H1 (cell line): ENCODE results near the gene IRAK4. TPM values are rescaled to one million over a fixed set of nuclear protein-coding genes. Genes with fewer than 3 reads are reported as not detected.

ENCODE experiments used
- CTCF ChIA-PET: fragments of 300-600 bp; sonication (Branson Sonifier 250); formaldehyde crosslinking; loops from one replicate; lab custom pipeline; 2021; ENCODE audit not compliant: partially characterized antibody; lab: Charles Lee
- POLR2A ChIA-PET: fragments of 300-600 bp; sonication (Branson Sonifier 250); formaldehyde crosslinking; loops from one replicate; lab custom pipeline; 2021; ENCODE audit warnings: inconsistent platforms; ENCODE audit not compliant: partially characterized antibody; lab: Charles Lee
- DNase-seq, 2 experiments: peaks; one replicate each; pipeline versions ENCODE4 v3.0.0 to v3.0.0-alpha.2; 2010 to 2022; ENCODE audit warnings: low spot score in 2 of 2, low read depth in 1 of 2, mixed read lengths in 1 of 2
- FAIRE-seq: peaks from 2 replicates; lab custom pipeline; 2011; peaks lifted over from hg19 to GRCh38; lab: Jason Lieb, UNC
- H2AFZ ChIP-seq: 2 replicates; pipeline ENCODE4 v1.8.1; 2012; ENCODE audit warnings: low read length, inconsistent platforms
- H2AK5ac ChIP-seq: 2 replicates; pipeline ENCODE4 v1.6.1; 2013; ENCODE audit warnings: low read depth, low read length
- H2BK120ac ChIP-seq: replicated peaks from 2 replicates; pipeline ENCODE3; 2013; ENCODE audit warnings: low read depth, low read length, inconsistent platforms
- H2BK12ac ChIP-seq: 2 replicates; pipeline ENCODE4 v1.6.1; 2013; ENCODE audit warnings: low read depth, low read length
- H2BK15ac ChIP-seq: 2 replicates; pipeline ENCODE4 v1.6.1; 2013; ENCODE audit warnings: low read length
- H2BK20ac ChIP-seq: 2 replicates; pipeline ENCODE4 v1.6.1; 2013; ENCODE audit warnings: low read length
- H2BK5ac ChIP-seq: 2 replicates; pipeline ENCODE4 v1.6.1; 2013; ENCODE audit warnings: low read depth, low read length
- H3K14ac ChIP-seq: 2 replicates; pipeline ENCODE4 v1.6.1; 2013; ENCODE audit warnings: inconsistent platforms; ENCODE audit not compliant: insufficient read length
- H3K18ac ChIP-seq: 2 replicates; pipeline ENCODE4 v1.6.1; 2013; ENCODE audit warnings: low read length; ENCODE audit errors: extremely low read depth
- H3K23ac ChIP-seq: 2 replicates; pipeline ENCODE4 v1.6.1; 2013; ENCODE audit warnings: inconsistent platforms; ENCODE audit not compliant: insufficient read length
- H3K23me2 ChIP-seq: 2 replicates; pipeline ENCODE4 v1.6.1; 2013; ENCODE audit warnings: low read depth, low read length
- H3K27ac ChIP-seq: 2 replicates; pipeline ENCODE4 v1.6.1; 2011; ENCODE audit warnings: low read depth, low read length, inconsistent platforms
- H3K27me3 ChIP-seq, 4 experiments: replicated peaks in 1 of 4; 1 replicate in 1 of 4; 2 replicates in 3 of 4; pipeline versions ENCODE4 v1.6.1 to v1.8.1; 2011 to 2013; ENCODE audit warnings: low read length in 3 of 4, mild to moderate bottlenecking in 3 of 4, inconsistent platforms in 2 of 4, mixed read lengths in 2 of 4, moderate library complexity in 1 of 4; ENCODE audit not compliant: control insufficient read depth in 3 of 4, insufficient read depth in 3 of 4; ENCODE audit errors: extremely low read depth in 1 of 4
- H3K36me3 ChIP-seq, 4 experiments: 2 replicates each; pipeline versions ENCODE4 v1.6.1 to v1.8.1; 2011 to 2013; ENCODE audit warnings: mild to moderate bottlenecking in 4 of 4, low read length in 3 of 4, moderate library complexity in 2 of 4, control low read depth in 1 of 4, inconsistent platforms in 1 of 4; ENCODE audit not compliant: insufficient read depth in 4 of 4, control insufficient read depth in 2 of 4
- H3K4ac ChIP-seq: replicated peaks from 2 replicates; pipeline ENCODE3; 2013; ENCODE audit warnings: low read length, low read depth, mixed read lengths, inconsistent platforms; ENCODE audit not compliant: insufficient read length
- H3K4me1 ChIP-seq, 4 experiments: replicated peaks in 1 of 4; 1 replicate in 1 of 4; 2 replicates in 3 of 4; pipeline versions ENCODE4 v1.6.1 to v1.8.1; 2011 to 2013; ENCODE audit warnings: low read length in 3 of 4, inconsistent platforms in 2 of 4, mixed read lengths in 1 of 4; ENCODE audit not compliant: insufficient read depth in 4 of 4, control insufficient read depth in 3 of 4
- H3K4me2 ChIP-seq, 2 experiments: 2 replicates each; pipeline versions ENCODE4 v1.6.1 to v1.8.1; 2011 to 2013; ENCODE audit warnings: low read depth in 2 of 2, low read length in 2 of 2, control low read depth in 1 of 2, inconsistent platforms in 1 of 2, mild to moderate bottlenecking in 1 of 2; ENCODE audit not compliant: insufficient read depth in 1 of 2
- H3K4me3 ChIP-seq, 4 experiments: fragments of 200-600, 300-600 bp in 1 of 4; sonication (generic), shearing (Covaris generic), sonication (Bioruptor Twin) in 1 of 4; 2 replicates each; pipeline versions ENCODE4 v1.5.1 to v1.8.1; 2011 to 2016; ENCODE audit warnings: low read length in 4 of 4, low read depth in 3 of 4, control low read depth in 2 of 4, inconsistent platforms in 2 of 4, mild to moderate bottlenecking in 2 of 4, mixed read lengths in 1 of 4, moderate library complexity in 1 of 4; ENCODE audit not compliant: insufficient read depth in 2 of 4; ENCODE audit errors: extremely low read depth in 1 of 4
- H3K56ac ChIP-seq: replicated peaks from 2 replicates; pipeline ENCODE3; 2013; ENCODE audit warnings: low read depth, mild to moderate bottlenecking, mixed read lengths, low read length, inconsistent platforms; ENCODE audit not compliant: insufficient read length
- H3K79me1 ChIP-seq: 2 replicates; pipeline ENCODE4 v1.6.1; 2013; ENCODE audit warnings: low read depth, low read length, control low read depth
- H3K79me2 ChIP-seq, 2 experiments: 2 replicates each; pipeline versions ENCODE4 v1.6.1 to v1.8.1; 2012 to 2013; ENCODE audit warnings: low read length in 2 of 2, mild to moderate bottlenecking in 2 of 2, inconsistent platforms in 1 of 2; ENCODE audit not compliant: insufficient read depth in 2 of 2, control insufficient read depth in 1 of 2
- H3K9ac ChIP-seq, 4 experiments: replicated peaks in 1 of 4; 1 replicate in 1 of 4; 2 replicates in 3 of 4; pipeline versions ENCODE4 v1.6.1 to v1.8.1; 2011 to 2013; ENCODE audit warnings: low read depth in 3 of 4, low read length in 3 of 4, control low read depth in 2 of 4, mild to moderate bottlenecking in 2 of 4, moderate library complexity in 2 of 4, inconsistent platforms in 1 of 4; ENCODE audit errors: extremely low read depth in 1 of 4
- H3K9me3 ChIP-seq, 2 experiments: 2 replicates each; pipeline versions ENCODE4 v1.6.1 to v1.8.1; 2012 to 2013; ENCODE audit warnings: mild to moderate bottlenecking in 2 of 2, moderate library complexity in 2 of 2, control low read depth in 1 of 2, inconsistent platforms in 1 of 2, low read depth in 1 of 2, low read length in 1 of 2, mixed read lengths in 1 of 2; ENCODE audit not compliant: insufficient read depth in 2 of 2
- H4K20me1 ChIP-seq, 2 experiments: replicated peaks in 1 of 2; 2 replicates each; pipeline versions ENCODE3 to v1.8.1; 2011 to 2013; ENCODE audit warnings: inconsistent platforms in 2 of 2, low read length in 2 of 2, mild to moderate bottlenecking in 1 of 2; ENCODE audit not compliant: insufficient read depth in 2 of 2, control insufficient read depth in 1 of 2
- H4K5ac ChIP-seq: 2 replicates; pipeline ENCODE4 v1.6.1; 2013; ENCODE audit warnings: low read length, low read depth, mixed read lengths, inconsistent platforms; ENCODE audit not compliant: insufficient read length
- H4K8ac ChIP-seq: 2 replicates; pipeline ENCODE4 v1.8.0; 2013; ENCODE audit warnings: mild to moderate bottlenecking, moderate library complexity, low read length, inconsistent platforms; ENCODE audit not compliant: insufficient read depth; ENCODE audit errors: extremely low read depth
- H4K91ac ChIP-seq: replicated peaks from 2 replicates; pipeline ENCODE3; 2013; ENCODE audit warnings: low read length, mixed read lengths, inconsistent platforms; ENCODE audit not compliant: insufficient read length
- BRCA1 ChIP-seq: IDR thresholded peaks from 2 replicates; pipeline ENCODE4 v1.6.1; 2012; ENCODE audit warnings: low read depth, low read length, improper control_type of control experiment
- CHD1 ChIP-seq: IDR thresholded peaks from 2 replicates; pipeline ENCODE4 v1.6.1; 2012; ENCODE audit warnings: low read depth, low read length, improper control_type of control experiment
- NANOG ChIP-seq: IDR thresholded peaks from 2 replicates; pipeline ENCODE4 v1.6.1; 2011; ENCODE audit warnings: low read length, low read depth, mild to moderate bottlenecking, inconsistent platforms; ENCODE audit not compliant: insufficient read depth, poor library complexity, severe bottlenecking
- NRF1 ChIP-seq: IDR thresholded peaks from 2 replicates; pipeline ENCODE4 v1.6.1; 2011; ENCODE audit warnings: mild to moderate bottlenecking, low read depth, low read length, improper control_type of control experiment
- POLR2AphosphoS5 ChIP-seq: IDR thresholded peaks from 2 replicates; pipeline ENCODE4 v1.6.1; 2011; ENCODE audit warnings: low read depth, low read length
- POU5F1 ChIP-seq: IDR thresholded peaks from 2 replicates; pipeline ENCODE4 v1.6.1; 2011; ENCODE audit warnings: low read depth, mild to moderate bottlenecking, low read length, moderate library complexity
- RAD21 ChIP-seq, 2 experiments: IDR thresholded peaks in 1 of 2; conservative IDR thresholded peaks in 1 of 2; 2 replicates each; pipeline ENCODE4 v1.6.1; 2011; ENCODE audit warnings: low read depth in 2 of 2, low read length in 2 of 2, improper control_type of control experiment in 1 of 2, inconsistent platforms in 1 of 2, mild to moderate bottlenecking in 1 of 2, moderate library complexity in 1 of 2
- SIRT6 ChIP-seq: IDR thresholded peaks from one replicate; pipeline ENCODE4 v1.7.1; 2012; ENCODE audit warnings: low read length, inconsistent platforms
- SP2 ChIP-seq: IDR thresholded peaks from 2 replicates; pipeline ENCODE4 v1.6.1; 2012; ENCODE audit warnings: mild to moderate bottlenecking, low read length, inconsistent platforms
- WGBS, 2 experiments: shearing (Covaris generic) in 1 of 2; methylation state at CpG; one replicate each; pipeline versions ENCODE4 v1.1.6 to v1.1.7; 2013 to 2015; ENCODE audit warnings: low lambda C conversion rate in 2 of 2, mixed read lengths in 2 of 2, inconsistent platforms in 1 of 2, low coverage in 1 of 2, missing lambda C conversion rate in 1 of 2; ENCODE audit not compliant: insufficient replicate concordance in 2 of 2, insufficient coverage in 1 of 2, insufficient read length in 1 of 2; ENCODE audit errors: extremely low coverage in 1 of 2, missing lambda C conversion rate in 1 of 2; 5-methylcytosine and 5-hydroxymethylcytosine counted together
- polyA plus RNA-seq, 7 experiments: library from polyadenylated mRNA; depleted of rRNA in 3 of 7; stranded (reverse) in 5 of 7; unstranded in 2 of 7; fragments of >200 nt in 5 of 7; fragments of 200-250 nt in 2 of 7; gene quantifications; 1 replicate in 5 of 7; 2 replicates in 1 of 7; 4 replicates in 1 of 7; pipeline versions ENCODE4 v1.2.1 to v1.2.3, GENCODE V29; 2011 to 2013; ENCODE audit warnings: missing spikeins in 2 of 7, mixed read lengths in 2 of 7
- total RNA-seq: library from RNA; stranded (reverse); fragmentation: NEBNext Ultra II Directional; extraction: Animal tissue kit (Norgen Biotek cat#: 25700); gene quantifications from 2 replicates; pipeline ENCODE4 v1.2.1, GENCODE V29; 2021
- TF ChIP-seq, protein P1 (sequence below): IDR thresholded peaks from 2 replicates; pipeline ENCODE4 v1.6.1; 2012; ENCODE audit warnings: inconsistent platforms

Gene IRAK4
- total and polyA plus RNA-seq, 2 of the 8 experiments (the other 6 are each of a cell fraction or from before 2014, with no cell fraction given), result 2.3 to 7.7 TPM

DNA sequence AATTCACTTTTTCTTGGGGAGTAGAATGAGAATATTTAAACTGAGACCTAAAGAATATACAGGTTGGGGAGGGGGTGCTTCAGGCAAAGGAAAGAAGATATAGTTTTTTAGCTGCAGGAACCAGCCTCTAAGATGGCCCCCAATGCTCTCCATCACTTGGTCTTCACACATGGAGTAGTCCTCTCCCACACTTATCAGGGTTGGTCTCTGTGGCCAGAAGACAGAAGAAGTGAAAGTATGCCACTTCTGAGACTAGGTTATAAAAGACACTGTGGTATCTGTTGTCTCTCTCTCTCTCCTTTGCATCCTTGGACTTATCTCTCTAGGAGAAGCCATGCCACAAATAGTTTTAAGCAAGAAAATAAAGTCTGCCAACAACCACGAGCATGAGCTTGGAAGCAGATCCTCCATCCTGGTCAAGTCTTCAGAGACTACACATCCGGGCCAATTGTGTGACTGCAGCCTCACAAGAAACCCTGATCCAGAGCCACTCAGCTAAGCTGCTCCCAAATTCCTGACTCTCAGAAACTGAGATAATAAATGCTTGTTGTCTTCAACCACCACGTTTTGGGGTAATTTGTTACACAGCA, 18.1 kb upstream of the IRAK4 start:
- H3K14ac ChIP-seq, result no peak overlapping the region
- H2BK5ac ChIP-seq, result no peak overlapping the region
- FAIRE-seq (no peak), DNase-seq (no peak)
- H3K56ac ChIP-seq, result no peak overlapping the region
- H3K4me3 ChIP-seq, result no peak overlapping the region
- TF ChIP-seq RAD21 (IDR thresholded peaks at IDR 0.05 in 1 of 2, conservative IDR thresholded peaks at IDR 0.05 in 1 of 2; ENCODE audit: low read depth in 2 of 2, low read length in 2 of 2), result no peak
- TF ChIP-seq, protein P1, sequence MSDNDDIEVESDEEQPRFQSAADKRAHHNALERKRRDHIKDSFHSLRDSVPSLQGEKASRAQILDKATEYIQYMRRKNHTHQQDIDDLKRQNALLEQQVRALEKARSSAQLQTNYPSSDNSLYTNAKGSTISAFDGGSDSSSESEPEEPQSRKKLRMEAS, result no peak
- no peak for TF ChIP-seq NANOG
- TF ChIP-seq BRCA1, result no peak
- TF ChIP-seq CHD1, result no peak
- no peak for TF ChIP-seq NRF1
- no peak for TF ChIP-seq POLR2AphosphoS5
- TF ChIP-seq POU5F1, result no peak
- no peak for TF ChIP-seq SP2
- TF ChIP-seq SIRT6, result no peak
- no peak overlapping the region for H2BK12ac ChIP-seq
- no peak overlapping the region for H3K18ac ChIP-seq
- H3K9me3 ChIP-seq, result no peaks in the 10 kb centered on the region
- H3K79me1 ChIP-seq, result no peaks in the 10 kb centered on the region
- H4K8ac ChIP-seq, result no peak overlapping the region
- no peak overlapping the region for H4K91ac ChIP-seq
- H2BK20ac ChIP-seq, result no peak overlapping the region
- no peaks in the 10 kb centered on the region for H3K4me1 ChIP-seq
- H2AFZ ChIP-seq, result no peak overlapping the region
- ChIA-PET CTCF (no interaction called here), POLR2A (no interaction called here)
- peaks cover 0 to 18% (median 6%) of the 10 kb centered on the region in 4 experiments; a peak in 5 of 8 replicates for H3K36me3 ChIP-seq
- H3K27ac ChIP-seq, result no peak overlapping the region
- H3K4ac ChIP-seq, result no peak overlapping the region
- H3K27me3 ChIP-seq, result no peaks in the 10 kb centered on the region
- no peaks in the 10 kb centered on the region for H3K23me2 ChIP-seq
- 90% methylated on average over 3 of the region's 3 CpGs; no CpG with 5 or more reads in 1 of the 2 experiments for WGBS, 2 experiments
- no peak overlapping the region for H3K23ac ChIP-seq
- no peak overlapping the region for H3K4me2 ChIP-seq
- no peak overlapping the region for H2BK120ac ChIP-seq
- H2AK5ac ChIP-seq, result no peak overlapping the region
- no peaks in the 10 kb centered on the region for H4K20me1 ChIP-seq
- no peak overlapping the region for H2BK15ac ChIP-seq
- H3K9ac ChIP-seq, result no peak overlapping the region
- no peak overlapping the region for H4K5ac ChIP-seq
- H3K79me2 ChIP-seq, result no peaks in the 10 kb centered on the region
